Measurements from ENCODE around the gene IQGAP2.
A peak's percentile ranks its signal among the peaks of the same experiment; 100 is the strongest.

Gene IQGAP2

GRCh38 chr5:76383126-76383832 lies 19.8 kb upstream of the IQGAP2 start:
- Histone ChIP-seq H3K9me3 (ENCODE audit: insufficient read depth, low read depth, low read length) (no peaks in the 10 kb centered on the region), H3K4me3 (ENCODE audit: low read length, poor library complexity, severe bottlenecking) (no peak overlapping the region), H3K79me2 (ENCODE audit: insufficient read depth, low read length) (no peaks in the 10 kb centered on the region), H3K9ac (ENCODE audit: low read depth, low read length, poor library complexity, severe bottlenecking) (no peak overlapping the region), H2AFZ (ENCODE audit: low read length) (no peak overlapping the region), H3F3A (ENCODE audit: low read depth) (no peaks in the 10 kb centered on the region), H3K4me2 (ENCODE audit: low read depth, low read length, poor library complexity, severe bottlenecking) (no peak overlapping the region), H3K36me3 (ENCODE audit: insufficient read depth, low read length) (no peaks in the 10 kb centered on the region), H4K20me1 (ENCODE audit: insufficient read depth, low read length, poor library complexity, severe bottlenecking) (no peaks in the 10 kb centered on the region), H3K9me2 (replicated peaks; ENCODE audit: low read depth, low read length) (no peaks in the 10 kb centered on the region), H3K27me3 (ENCODE audit: insufficient read depth, low read length, poor library complexity, severe bottlenecking) (no peaks in the 10 kb centered on the region), H3K4me1 (ENCODE audit: insufficient read depth, low read length, poor library complexity, severe bottlenecking) (peaks cover 24% of the 10 kb centered on the region)
- TF ChIP-seq EZH2phosphoT487 (IDR thresholded peaks at IDR 0.05; ENCODE audit: borderline replicate concordance), result no peak

- Histone ChIP-seq H3K27me3 (ENCODE audit: insufficient read depth, low read length, poor library complexity, severe bottlenecking) (no peaks in the 10 kb centered on the region), H2AFZ (ENCODE audit: low read length) (peak overlapping the region; percentile 47; the same call in 1 of the 2 replicates), H3F3A (ENCODE audit: low read depth) (no peaks in the 10 kb centered on the region), H3K36me3 (ENCODE audit: insufficient read depth, low read length) (no peaks in the 10 kb centered on the region), H3K79me2 (ENCODE audit: insufficient read depth, low read length) (no peaks in the 10 kb centered on the region), H3K9ac (ENCODE audit: low read depth, low read length, poor library complexity, severe bottlenecking) (no peak overlapping the region), H3K9me3 (ENCODE audit: insufficient read depth, low read depth, low read length) (no peaks in the 10 kb centered on the region), H3K4me1 (ENCODE audit: insufficient read depth, low read length, poor library complexity, severe bottlenecking) (peaks cover 22% of the 10 kb centered on the region), H3K4me3 (ENCODE audit: low read length, poor library complexity, severe bottlenecking) (no peak overlapping the region), H3K9me2 (replicated peaks; ENCODE audit: low read depth, low read length) (no peaks in the 10 kb centered on the region), H3K4me2 (ENCODE audit: low read depth, low read length, poor library complexity, severe bottlenecking) (peak overlapping the region; percentile 36), H4K20me1 (ENCODE audit: insufficient read depth, low read length, poor library complexity, severe bottlenecking) (no peaks in the 10 kb centered on the region)
- no peak for TF ChIP-seq EZH2phosphoT487 (IDR thresholded peaks at IDR 0.05; ENCODE audit: borderline replicate concordance)
- no peak for TF ChIP-seq CTCF (conservative IDR thresholded peaks at IDR 0.05; ENCODE audit: low read length)
Observed at GRCh38 chr5:76384189-76384588, 18.9 kb upstream of the IQGAP2 start.

- Histone ChIP-seq H4K20me1 (ENCODE audit: insufficient read depth, low read length, poor library complexity, severe bottlenecking) (no peaks in the 10 kb centered on the region), H3K36me3 (ENCODE audit: insufficient read depth, low read length) (no peaks in the 10 kb centered on the region), H3K27me3 (ENCODE audit: insufficient read depth, low read length, poor library complexity, severe bottlenecking) (no peaks in the 10 kb centered on the region), H2AFZ (ENCODE audit: low read length) (no peak overlapping the region), H3F3A (ENCODE audit: low read depth) (no peaks in the 10 kb centered on the region), H3K9ac (ENCODE audit: low read depth, low read length, poor library complexity, severe bottlenecking) (no peak overlapping the region), H3K9me3 (ENCODE audit: insufficient read depth, low read depth, low read length) (no peaks in the 10 kb centered on the region), H3K9me2 (replicated peaks; ENCODE audit: low read depth, low read length) (no peaks in the 10 kb centered on the region), H3K4me1 (ENCODE audit: insufficient read depth, low read length, poor library complexity, severe bottlenecking) (peaks cover 17% of the 10 kb centered on the region), H3K4me3 (ENCODE audit: low read length, poor library complexity, severe bottlenecking) (no peak overlapping the region), H3K79me2 (ENCODE audit: insufficient read depth, low read length) (no peaks in the 10 kb centered on the region), H3K4me2 (ENCODE audit: low read depth, low read length, poor library complexity, severe bottlenecking) (peak overlapping the region; percentile 36)
- TF ChIP-seq CTCF (conservative IDR thresholded peaks at IDR 0.05; ENCODE audit: low read length) (no peak), EZH2phosphoT487 (IDR thresholded peaks at IDR 0.05; ENCODE audit: borderline replicate concordance) (no peak)
Observed at GRCh38 chr5:76384705-76385104, 18.4 kb upstream of the IQGAP2 start.

GRCh38 chr5:76385540-76385939 lies 17.5 kb upstream of the IQGAP2 start:
- no peaks in the 10 kb centered on the region for H3K9me2 ChIP-seq (replicated peaks; ENCODE audit: low read depth, low read length)
- no peak overlapping the region for H3K9ac ChIP-seq (ENCODE audit: low read depth, low read length, poor library complexity, severe bottlenecking)
- no peak overlapping the region for H2AFZ ChIP-seq (ENCODE audit: low read length)
- no peaks in the 10 kb centered on the region for H3F3A ChIP-seq (ENCODE audit: low read depth)
- H4K20me1 ChIP-seq (ENCODE audit: insufficient read depth, low read length, poor library complexity, severe bottlenecking), result no peaks in the 10 kb centered on the region
- no peaks in the 10 kb centered on the region for H3K36me3 ChIP-seq (ENCODE audit: insufficient read depth, low read length)
- peaks cover 19% of the 10 kb centered on the region for H3K4me1 ChIP-seq (ENCODE audit: insufficient read depth, low read length, poor library complexity, severe bottlenecking)
- TF ChIP-seq EZH2phosphoT487 (IDR thresholded peaks at IDR 0.05; ENCODE audit: borderline replicate concordance), result no peak
- TF ChIP-seq CTCF (conservative IDR thresholded peaks at IDR 0.05; ENCODE audit: low read length), result no peak
- no peak overlapping the region for H3K4me2 ChIP-seq (ENCODE audit: low read depth, low read length, poor library complexity, severe bottlenecking)
- no peaks in the 10 kb centered on the region for H3K79me2 ChIP-seq (ENCODE audit: insufficient read depth, low read length)
- no peaks in the 10 kb centered on the region for H3K27me3 ChIP-seq (ENCODE audit: insufficient read depth, low read length, poor library complexity, severe bottlenecking)
- H3K9me3 ChIP-seq (ENCODE audit: insufficient read depth, low read depth, low read length), result no peaks in the 10 kb centered on the region
- no peak overlapping the region for H3K4me3 ChIP-seq (ENCODE audit: low read length, poor library complexity, severe bottlenecking)
